Loucy (cell line): ENCODE measurements around the gene TP53I13.

Experiments
- H2AFZ ChIP-seq: fragments of 200-600 bp; sonication (generic); 2 replicates; pipeline ENCODE4 v1.6.0; 2016; ENCODE audit warnings: antibody characterized with exemption, mild to moderate bottlenecking, low read length, moderate library complexity
- H3F3A ChIP-seq: fragments of 200-600 bp; 2 replicates; pipeline ENCODE4 v1.6.0; 2016; ENCODE audit warnings: antibody characterized with exemption, low read depth, mild to moderate bottlenecking
- H3K27me3 ChIP-seq: fragments of 200-600 bp; sonication (generic); 2 replicates; pipeline ENCODE4 v1.6.1; 2014; ENCODE audit warnings: low read length, mild to moderate bottlenecking; ENCODE audit not compliant: insufficient read depth, poor library complexity, severe bottlenecking
- H3K36me3 ChIP-seq: fragments of 200-600 bp; sonication (generic); 2 replicates; pipeline ENCODE4 v1.6.1; 2016; ENCODE audit warnings: low read length; ENCODE audit not compliant: insufficient read depth
- H3K4me1 ChIP-seq: fragments of 200-600 bp; sonication (generic); 2 replicates; pipeline ENCODE4 v1.5.1; 2014; ENCODE audit warnings: low read length, mild to moderate bottlenecking; ENCODE audit not compliant: insufficient read depth, poor library complexity, severe bottlenecking
- H3K4me2 ChIP-seq: fragments of 200-600 bp; sonication (generic); 2 replicates; pipeline ENCODE4 v1.6.0; 2014; ENCODE audit warnings: antibody characterized with exemption, low read length, low read depth, mild to moderate bottlenecking; ENCODE audit not compliant: poor library complexity, severe bottlenecking
- H3K4me3 ChIP-seq: fragments of 200-600 bp; sonication (generic); 2 replicates; pipeline ENCODE4 v1.5.1; 2014; ENCODE audit warnings: low read length, mild to moderate bottlenecking, mixed read lengths; ENCODE audit not compliant: poor library complexity, severe bottlenecking
- H3K79me2 ChIP-seq: fragments of 200-600 bp; sonication (generic); 2 replicates; pipeline ENCODE4 v1.6.1; 2014; ENCODE audit warnings: low read length; ENCODE audit not compliant: insufficient read depth
- H3K9ac ChIP-seq: fragments of 200-600 bp; sonication (generic); 2 replicates; pipeline ENCODE4 v1.6.0; 2014; ENCODE audit warnings: mild to moderate bottlenecking, low read depth, low read length, moderate library complexity; ENCODE audit not compliant: poor library complexity, severe bottlenecking
- H3K9me2 ChIP-seq: fragments of 200-600 bp; sonication (generic); replicated peaks from 2 replicates; pipeline ENCODE4 v1.6.1; 2016; ENCODE audit warnings: low read depth, low read length, mixed read lengths
- H3K9me3 ChIP-seq: fragments of 200-600 bp; sonication (generic); 2 replicates; pipeline ENCODE4 v1.6.1; 2014; ENCODE audit warnings: mild to moderate bottlenecking, antibody characterized with exemption, low read length, low read depth; ENCODE audit not compliant: insufficient read depth
- H4K20me1 ChIP-seq: fragments of 200-600 bp; sonication (generic); 2 replicates; pipeline ENCODE4 v1.6.0; 2014; ENCODE audit warnings: antibody characterized with exemption, low read length, mild to moderate bottlenecking; ENCODE audit not compliant: insufficient read depth, poor library complexity, severe bottlenecking
- EZH2phosphoT487 ChIP-seq: fragments of 200-600 bp; IDR thresholded peaks from 2 replicates; pipeline ENCODE4 v1.6.1; 2018; ENCODE audit warnings: antibody characterized with exemption, mild to moderate bottlenecking, moderate library complexity, borderline replicate concordance
- TF ChIP-seq, protein P1 (sequence below): fragments of 200-600 bp; sonication (generic); conservative IDR thresholded peaks from 2 replicates; pipeline ENCODE4 v1.5.1; 2014; ENCODE audit warnings: mild to moderate bottlenecking, antibody characterized with exemption, low read length

TP53I13 gene

DNA sequence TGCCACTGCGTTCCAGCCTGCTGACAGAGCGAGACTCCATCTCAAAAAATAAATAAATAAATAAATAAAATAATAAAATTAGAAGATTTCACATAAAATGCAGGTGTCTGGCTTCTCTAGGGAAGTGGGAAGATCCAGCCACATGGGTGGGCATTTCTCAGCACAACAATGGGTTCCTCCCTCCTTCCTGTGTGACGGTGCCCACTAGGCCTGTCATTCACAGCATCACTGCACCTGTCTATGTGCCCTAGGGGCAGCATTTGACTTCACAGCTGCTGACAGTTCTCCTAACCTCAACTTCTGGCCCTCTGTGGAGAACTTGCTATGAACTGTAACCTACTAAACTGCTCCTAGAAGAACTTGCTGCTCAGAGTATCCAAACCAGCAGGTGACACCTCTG is 4.7 kb upstream of the TP53I13 start:
- no peak for TF ChIP-seq EZH2phosphoT487
- TF ChIP-seq, protein P1, sequence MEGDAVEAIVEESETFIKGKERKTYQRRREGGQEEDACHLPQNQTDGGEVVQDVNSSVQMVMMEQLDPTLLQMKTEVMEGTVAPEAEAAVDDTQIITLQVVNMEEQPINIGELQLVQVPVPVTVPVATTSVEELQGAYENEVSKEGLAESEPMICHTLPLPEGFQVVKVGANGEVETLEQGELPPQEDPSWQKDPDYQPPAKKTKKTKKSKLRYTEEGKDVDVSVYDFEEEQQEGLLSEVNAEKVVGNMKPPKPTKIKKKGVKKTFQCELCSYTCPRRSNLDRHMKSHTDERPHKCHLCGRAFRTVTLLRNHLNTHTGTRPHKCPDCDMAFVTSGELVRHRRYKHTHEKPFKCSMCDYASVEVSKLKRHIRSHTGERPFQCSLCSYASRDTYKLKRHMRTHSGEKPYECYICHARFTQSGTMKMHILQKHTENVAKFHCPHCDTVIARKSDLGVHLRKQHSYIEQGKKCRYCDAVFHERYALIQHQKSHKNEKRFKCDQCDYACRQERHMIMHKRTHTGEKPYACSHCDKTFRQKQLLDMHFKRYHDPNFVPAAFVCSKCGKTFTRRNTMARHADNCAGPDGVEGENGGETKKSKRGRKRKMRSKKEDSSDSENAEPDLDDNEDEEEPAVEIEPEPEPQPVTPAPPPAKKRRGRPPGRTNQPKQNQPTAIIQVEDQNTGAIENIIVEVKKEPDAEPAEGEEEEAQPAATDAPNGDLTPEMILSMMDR = no peak

DNA sequence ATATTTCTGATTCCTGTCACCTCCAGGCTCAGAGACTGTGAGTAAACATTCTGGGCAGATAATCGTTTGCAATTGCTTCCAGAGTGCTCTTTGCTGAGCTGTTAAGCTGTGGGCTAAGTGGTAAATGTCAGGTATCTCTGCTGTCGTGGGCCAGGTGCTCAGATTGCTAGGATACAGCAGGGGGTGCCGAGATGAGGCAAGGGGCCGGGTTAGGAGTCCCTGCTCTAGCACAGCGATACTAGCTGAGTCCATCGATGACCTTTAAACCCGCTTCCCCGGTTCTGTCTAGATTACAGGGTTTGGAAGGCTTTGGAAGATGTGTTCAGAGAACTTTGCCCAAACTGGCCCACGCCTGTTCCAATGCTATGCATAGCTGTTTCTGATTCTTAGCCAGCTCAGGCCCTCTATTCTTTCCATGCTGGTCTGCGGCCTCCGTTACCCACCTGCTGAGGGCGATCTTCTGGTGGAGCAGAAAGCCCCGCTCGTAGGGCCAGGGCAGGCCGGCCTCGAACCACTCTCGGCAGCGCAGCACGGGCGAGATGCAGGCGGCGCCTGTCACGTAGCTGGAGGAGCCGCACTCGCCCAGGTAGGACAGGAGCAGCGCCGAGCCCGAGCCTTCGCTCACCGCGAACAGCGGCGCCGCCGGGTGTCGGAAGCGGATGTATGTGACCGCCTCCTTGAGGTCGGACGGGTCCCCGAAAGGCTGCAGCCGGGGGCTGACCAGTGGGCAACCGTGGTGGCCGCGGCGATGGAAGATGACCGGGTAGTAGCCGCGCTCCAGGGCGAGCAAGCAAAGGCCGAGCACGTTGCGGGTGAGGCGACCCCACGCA is 2.6 kb upstream of the TP53I13 start:
- Histone ChIP-seq H3K27me3 (no peaks in the 10 kb centered on the region), H3K79me2 (peaks cover 25% of the 10 kb centered on the region; the same call in 1 of the 2 replicates), H3K9me2 (no peaks in the 10 kb centered on the region), H3K36me3 (no peaks in the 10 kb centered on the region), H3K4me1 (peaks cover 17% of the 10 kb centered on the region), H3K4me2 (peak overlapping the region; percentile 67), H3K9ac (peak overlapping the region; percentile 74), H4K20me1 (peaks cover 16% of the 10 kb centered on the region), H3F3A (0 out of 2 replicates have a peak, but pooled peaks cover 3% of the 10 kb centered on the region), H2AFZ (peak overlapping the region; percentile 47), H3K4me3 (peak overlapping the region; percentile 85), H3K9me3 (no peaks in the 10 kb centered on the region)
- TF ChIP-seq, protein P1 = peak; percentile 51
- no peak for TF ChIP-seq EZH2phosphoT487

More for the DNA sequence above, 4.7 kb upstream of the TP53I13 start:
- Histone ChIP-seq H2AFZ (no peak overlapping the region), H3K79me2 (peaks cover 19% of the 10 kb centered on the region; the same call in 1 of the 2 replicates), H3K9ac (no peak overlapping the region), H4K20me1 (peaks cover 10% of the 10 kb centered on the region), H3K4me1 (peaks cover 11% of the 10 kb centered on the region), H3K9me2 (no peaks in the 10 kb centered on the region), H3K4me3 (no peak overlapping the region), H3K9me3 (no peaks in the 10 kb centered on the region), H3K36me3 (no peaks in the 10 kb centered on the region), H3K27me3 (no peaks in the 10 kb centered on the region), H3K4me2 (no peak overlapping the region), H3F3A (0 out of 2 replicates have a peak, but pooled peaks cover 3% of the 10 kb centered on the region)

DNA sequence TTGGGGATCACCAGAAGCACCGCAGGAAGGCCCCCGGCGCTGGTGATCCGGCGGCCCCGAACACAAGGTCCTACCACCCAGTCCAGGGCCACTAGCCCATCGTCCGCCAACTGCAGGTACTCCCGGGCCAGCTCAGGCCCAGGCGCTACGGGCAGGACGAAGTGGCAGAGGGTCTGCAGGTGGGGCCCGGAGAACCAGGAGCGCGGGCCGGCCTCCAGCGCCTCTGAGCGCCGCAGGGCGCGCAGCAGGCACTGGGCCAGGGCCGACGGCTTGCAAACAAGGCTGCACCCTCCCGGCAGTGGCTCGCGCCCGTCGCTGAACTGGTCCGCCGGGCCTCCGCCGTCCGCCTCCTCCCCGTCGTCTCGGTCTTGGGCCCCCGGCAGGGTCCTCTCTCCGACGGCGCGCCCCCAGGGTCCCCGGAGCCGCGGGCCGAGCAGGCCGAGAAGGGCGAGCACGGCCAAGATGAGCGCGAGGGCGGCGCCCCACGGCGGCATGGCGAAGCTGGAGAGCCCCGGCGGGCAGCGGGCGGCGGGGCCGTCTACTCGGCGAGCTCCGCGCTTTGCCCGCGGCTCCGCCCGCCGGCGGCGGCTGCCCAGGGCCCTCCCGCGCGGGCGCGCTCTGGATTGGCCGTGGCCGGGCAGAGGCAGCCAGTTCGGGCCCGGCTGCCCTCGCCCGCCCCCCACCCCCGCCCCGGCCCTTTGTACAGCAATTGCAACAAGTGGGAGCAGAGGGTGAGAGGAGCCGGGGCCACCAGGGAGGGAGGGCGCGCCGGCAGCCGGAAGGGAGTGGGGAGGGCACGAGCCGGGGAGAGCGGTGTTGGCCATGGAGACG is 1.8 kb upstream of the TP53I13 start, which contains the start of gene ABHD15:
Gene ABHD15, minus strand, starts transcription at position 565 of the 831 bp plus-strand sequence. Its CDS starts 71 bp downstream, at position 494.
- Histone ChIP-seq H3K27me3 (no peaks in the 10 kb centered on the region), H3K79me2 (peaks cover 25% of the 10 kb centered on the region; the same call in 1 of the 2 replicates), H2AFZ (peak within 1 kb of the TSS; percentile 60), H3K4me1 (peaks cover 17% of the 10 kb centered on the region), H3K9me2 (no peaks in the 10 kb centered on the region), H3K4me2 (peak within 1 kb of the TSS; percentile 67), H3K9me3 (no peaks in the 10 kb centered on the region), H3K9ac (peak within 1 kb of the TSS; percentile 87), H4K20me1 (peaks cover 16% of the 10 kb centered on the region), H3K4me3 (peak within 1 kb of the TSS; percentile 85), H3F3A (0 out of 2 replicates have a peak, but pooled peaks cover 3% of the 10 kb centered on the region), H3K36me3 (no peaks in the 10 kb centered on the region)
- TF ChIP-seq, protein P1 = no peak
- no peak for TF ChIP-seq EZH2phosphoT487
